Germinal center (tissue), 1 donor: Measurements from ENCODE around the gene JUN.

ENCODE experiments used
- DNase-seq: peaks from one replicate; pipeline ENCODE4 v3.0.0; 2012; ENCODE audit warnings: mixed read lengths, low spot score

JUN gene

GRCh38 chr1:58762806-58763205, 21.0 kb downstream of the JUN start:
- DNase-seq, result no peak

GRCh38 chr1:58755468-58755872, 28.4 kb downstream of the JUN start:
- no peak for DNase-seq

- no peak for DNase-seq
These were observed 29.0 kb downstream of the JUN start for GRCh38 chr1:58754683-58755467.

GRCh38 chr1:58754073-58754613, 29.7 kb downstream of the JUN start:
- DNase-seq, result no peak

GRCh38 chr1:58753431-58753866, 30.4 kb downstream of the JUN start:
- DNase-seq, result no peak

- no peak for DNase-seq
These were observed 34.2 kb downstream of the JUN start for GRCh38 chr1:58749646-58750045.

GRCh38 chr1:58748666-58749065, 35.2 kb downstream of the JUN start:
- DNase-seq, result no peak

- DNase-seq, result no peak
These were observed 37.1 kb downstream of the JUN start for GRCh38 chr1:58746757-58747156.

GRCh38 chr1:58746182-58746581, 37.7 kb downstream of the JUN start:
- DNase-seq, result no peak

GRCh38 chr1:58745666-58746065, 38.2 kb downstream of the JUN start:
- no peak for DNase-seq

GRCh38 chr1:58745117-58745516, 38.7 kb downstream of the JUN start:
- DNase-seq, result no peak

- DNase-seq, result no peak
These were observed 41.9 kb downstream of the JUN start for GRCh38 chr1:58741678-58742553.

GRCh38 chr1:58739856-58740466, 43.9 kb downstream of the JUN start:
- DNase-seq, result peak; percentile 47

- no peak for DNase-seq
These were observed 45.0 kb downstream of the JUN start for GRCh38 chr1:58738876-58739275.

GRCh38 chr1:58735586-58735985, 48.3 kb downstream of the JUN start:
- DNase-seq, result no peak

- no peak for DNase-seq
These were observed 49.2 kb downstream of the JUN start for GRCh38 chr1:58734630-58735029.

GRCh38 chr1:58732087-58732775, 51.6 kb downstream of the JUN start:
- DNase-seq, result no peak
